Measurements from ENCODE around the gene NAALADL2. TPM values are rescaled to one million over a fixed set of nuclear protein-coding genes. Genes with fewer than 3 reads are reported as not detected.

Gene NAALADL2
- total and polyA plus RNA-seq, 7 donors: 0.56 to 3.3 (median 1.6) TPM

GRCh38 chr3:175410251-175410650 is 551.1 kb downstream of the NAALADL2 start:
- intact Hi-C loops (cut with DNase I): no loop called here
- TF ChIP-seq CTCF (IDR thresholded peaks at IDR 0.05): no peak
- Histone ChIP-seq H3K27ac (no peak overlapping the region), H3K36me3 (ENCODE audit: insufficient read depth in 1 of 2, low read depth in 1 of 2) (no peaks in the 10 kb centered on the region), H3K4me3 (no peak overlapping the region), H3K4me1 (no peaks in the 10 kb centered on the region), H3K27me3 (ENCODE audit: insufficient read depth in 3 of 3, low read length in 2 of 3) (no peaks in the 10 kb centered on the region), H3K9me3 (no peaks in the 10 kb centered on the region)
- DNase-seq: no peak
- ATAC-seq: no peak
- WGBS, 3 donors: 31 to 49% (median 42%) methylated on average over 1 of the region's 1 CpG

GRCh38 chr3:175411405-175411804 is 552.3 kb downstream of the NAALADL2 start:
- Histone ChIP-seq H3K4me1 (no peaks in the 10 kb centered on the region), H3K36me3 (ENCODE audit: insufficient read depth in 1 of 2, low read depth in 1 of 2) (no peaks in the 10 kb centered on the region), H3K4me3 (no peak overlapping the region), H3K27ac (no peak overlapping the region), H3K27me3 (ENCODE audit: insufficient read depth in 3 of 3, low read length in 2 of 3) (no peaks in the 10 kb centered on the region), H3K9me3 (no peaks in the 10 kb centered on the region)
- 90 to 92% (median 90%) methylated on average over 4 of the region's 4 CpGs for WGBS, 3 donors
- no peak for TF ChIP-seq CTCF (IDR thresholded peaks at IDR 0.05)
- no peak for DNase-seq
- no peak for ATAC-seq
- intact Hi-C loops (cut with DNase I): no loop called here

DNA sequence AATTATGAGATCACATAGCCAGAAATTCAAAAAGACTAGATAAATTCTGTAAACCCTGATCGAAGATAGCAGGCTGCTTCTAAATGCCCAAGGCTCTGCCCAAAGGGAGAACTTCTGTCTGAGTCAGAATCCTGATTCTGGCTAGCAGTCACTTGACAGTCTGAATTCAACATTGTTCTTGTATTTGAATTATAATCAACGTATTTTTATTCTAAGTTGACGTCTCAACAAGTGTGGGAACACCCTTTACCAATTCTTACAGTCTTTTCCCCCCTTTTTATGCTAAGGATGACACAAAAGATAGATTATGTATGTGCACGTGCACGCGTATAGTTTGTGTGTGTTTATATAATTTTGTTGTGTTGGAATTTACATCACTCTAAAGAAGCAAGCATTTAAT is 552.8 kb downstream of the NAALADL2 start:
- intact Hi-C loops (cut with DNase I): no loop called here

DNA sequence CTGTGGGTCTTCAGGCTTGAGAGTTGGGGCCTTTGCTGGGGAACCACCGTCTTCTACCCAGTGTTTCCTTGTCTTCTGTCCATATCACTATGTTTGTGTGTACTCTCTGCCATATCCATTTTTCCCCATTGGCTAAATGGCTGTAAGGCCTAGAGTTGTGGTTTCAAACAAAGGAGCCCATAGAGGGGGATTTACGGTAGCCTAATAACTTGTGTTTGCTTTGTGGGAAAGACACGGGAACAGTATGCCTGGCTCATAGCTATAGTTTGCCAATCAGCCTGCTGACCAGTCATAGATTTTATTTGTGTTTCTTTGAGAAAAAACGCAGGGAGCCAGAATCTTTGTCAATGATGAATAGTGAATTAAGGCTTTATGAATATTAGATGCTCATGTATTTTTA is 554.8 kb downstream of the NAALADL2 start:
- no peak for TF ChIP-seq CTCF (IDR thresholded peaks at IDR 0.05)
- ATAC-seq (no peak), DNase-seq (no peak)
- no peaks in the 10 kb centered on the region for H3K9me3 ChIP-seq
- no peaks in the 10 kb centered on the region for H3K36me3 ChIP-seq (ENCODE audit: insufficient read depth in 1 of 2, low read depth in 1 of 2)
- intact Hi-C loops (cut with DNase I): no loop called here
- H3K4me3 ChIP-seq: no peak overlapping the region
- H3K27me3 ChIP-seq (ENCODE audit: insufficient read depth in 3 of 3, low read length in 2 of 3): no peaks in the 10 kb centered on the region
- no peaks in the 10 kb centered on the region for H3K4me1 ChIP-seq
- WGBS, 3 donors: 88 to 99% (median 95%) methylated on average over 4 of the region's 4 CpGs
- no peak overlapping the region for H3K27ac ChIP-seq

More for the DNA sequence above, 552.8 kb downstream of the NAALADL2 start:
- H3K27me3 ChIP-seq (ENCODE audit: insufficient read depth in 3 of 3, low read length in 2 of 3): no peaks in the 10 kb centered on the region
- no peak overlapping the region for H3K4me3 ChIP-seq
- H3K4me1 ChIP-seq: no peaks in the 10 kb centered on the region
- WGBS, 3 donors: 84 to 89% (median 88%) methylated on average over 6 of the region's 6 CpGs
- ATAC-seq (no peak), DNase-seq (no peak)
- no peaks in the 10 kb centered on the region for H3K9me3 ChIP-seq
- H3K27ac ChIP-seq: no peak overlapping the region
- no peak for TF ChIP-seq CTCF (IDR thresholded peaks at IDR 0.05)
- no peaks in the 10 kb centered on the region for H3K36me3 ChIP-seq (ENCODE audit: insufficient read depth in 1 of 2, low read depth in 1 of 2)

GRCh38 chr3:175416600-175416999 is 557.5 kb downstream of the NAALADL2 start:
- ATAC-seq (no peak), DNase-seq (no peak)
- WGBS, 3 donors: 95 to 98% (median 95%) methylated on average over 2 of the region's 2 CpGs
- H3K36me3 ChIP-seq (ENCODE audit: insufficient read depth in 1 of 2, low read depth in 1 of 2): no peaks in the 10 kb centered on the region
- intact Hi-C loops (cut with DNase I): no loop called here
- H3K27me3 ChIP-seq (ENCODE audit: insufficient read depth in 3 of 3, low read length in 2 of 3): no peaks in the 10 kb centered on the region
- H3K9me3 ChIP-seq: no peaks in the 10 kb centered on the region
- no peak for TF ChIP-seq CTCF (IDR thresholded peaks at IDR 0.05)
- H3K27ac ChIP-seq: no peak overlapping the region
- no peaks in the 10 kb centered on the region for H3K4me1 ChIP-seq
- H3K4me3 ChIP-seq: no peak overlapping the region

Measured in psoas muscle (tissue), 8 donors.